ENCODE results near the gene FBXO41. TPM values are rescaled to one million over a fixed set of nuclear protein-coding genes. Genes with fewer than 3 reads are reported as not detected.

The FBXO41 gene
- total RNA-seq, 1 experiment from 2014 or later, result 4.8 TPM

DNA sequence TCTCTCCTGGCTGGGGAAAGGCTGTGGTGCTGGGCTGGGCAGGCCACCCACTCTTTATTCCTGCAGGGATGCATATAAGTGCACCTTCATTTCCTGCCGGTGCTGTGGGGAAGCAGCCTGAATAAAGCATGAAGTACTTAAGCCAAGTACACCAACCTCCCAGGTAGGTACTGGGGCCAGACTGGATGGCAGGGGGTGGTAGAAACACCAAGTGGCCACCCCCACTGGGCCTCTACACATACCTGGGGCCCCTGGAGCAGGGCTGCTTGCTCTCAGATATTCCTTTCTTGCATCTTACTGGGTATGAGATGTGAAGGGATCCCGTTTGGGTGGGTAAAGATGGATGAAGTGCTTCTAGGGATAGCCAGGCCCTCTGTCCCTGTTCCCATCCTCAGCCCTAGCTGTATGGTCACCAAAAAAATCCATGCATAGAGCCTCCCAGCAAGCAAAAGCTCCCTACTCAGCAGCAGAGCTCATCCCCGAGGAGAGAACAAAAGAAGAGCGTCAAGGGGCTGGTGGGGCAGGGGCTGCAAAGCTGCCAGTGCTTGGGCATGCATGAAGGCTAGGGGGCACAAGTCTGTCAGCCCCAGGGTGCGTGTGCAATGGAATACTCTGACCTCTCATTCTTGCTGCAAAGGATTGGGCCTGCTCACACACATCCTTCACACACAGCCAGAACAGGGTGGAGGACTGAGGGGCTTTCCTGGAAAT lies 28.2 kb downstream of the FBXO41 start:
- in situ Hi-C loops (cut with HindIII; ENCODE audit: low pct_unique_long_range_greater_than_20kb, low sequenced_read_pairs), result no loop called here
- no peak for DNase-seq (ENCODE audit: low read depth, low spot score)

DNA sequence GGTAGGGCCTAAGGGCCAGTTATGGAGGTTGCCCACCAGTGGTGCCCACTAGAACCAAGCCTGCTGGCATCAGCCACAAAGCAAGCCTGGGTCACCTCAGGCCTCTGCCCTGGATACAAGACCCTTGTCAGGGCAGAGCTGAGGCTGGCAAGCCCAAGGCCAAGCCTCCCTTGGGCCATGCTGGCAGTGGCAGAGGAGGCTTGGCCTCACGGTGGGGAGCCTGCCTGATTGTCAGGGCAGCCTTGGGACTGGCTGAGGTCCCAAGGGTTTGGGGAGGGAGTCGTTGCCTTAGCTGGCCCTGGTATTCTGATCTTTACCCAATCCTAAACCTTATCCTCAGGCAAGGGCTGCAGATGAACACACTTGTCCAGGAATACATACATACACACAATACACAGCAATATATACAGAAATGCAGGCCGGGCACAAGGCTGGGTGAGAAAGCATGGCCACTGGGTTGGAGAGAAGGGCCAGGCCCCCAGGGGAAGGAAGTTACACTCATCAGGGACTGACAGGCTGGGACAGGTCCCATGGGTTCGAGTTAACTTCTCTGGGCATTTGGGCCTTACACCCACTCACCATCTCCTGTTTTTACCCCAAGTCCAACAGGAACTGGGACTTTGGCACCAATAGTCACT lies 29.2 kb downstream of the FBXO41 start:
- DNase-seq (ENCODE audit: low read depth, low spot score), result no peak
- in situ Hi-C loops (cut with HindIII; ENCODE audit: low pct_unique_long_range_greater_than_20kb, low sequenced_read_pairs), result no loop called here

DNA sequence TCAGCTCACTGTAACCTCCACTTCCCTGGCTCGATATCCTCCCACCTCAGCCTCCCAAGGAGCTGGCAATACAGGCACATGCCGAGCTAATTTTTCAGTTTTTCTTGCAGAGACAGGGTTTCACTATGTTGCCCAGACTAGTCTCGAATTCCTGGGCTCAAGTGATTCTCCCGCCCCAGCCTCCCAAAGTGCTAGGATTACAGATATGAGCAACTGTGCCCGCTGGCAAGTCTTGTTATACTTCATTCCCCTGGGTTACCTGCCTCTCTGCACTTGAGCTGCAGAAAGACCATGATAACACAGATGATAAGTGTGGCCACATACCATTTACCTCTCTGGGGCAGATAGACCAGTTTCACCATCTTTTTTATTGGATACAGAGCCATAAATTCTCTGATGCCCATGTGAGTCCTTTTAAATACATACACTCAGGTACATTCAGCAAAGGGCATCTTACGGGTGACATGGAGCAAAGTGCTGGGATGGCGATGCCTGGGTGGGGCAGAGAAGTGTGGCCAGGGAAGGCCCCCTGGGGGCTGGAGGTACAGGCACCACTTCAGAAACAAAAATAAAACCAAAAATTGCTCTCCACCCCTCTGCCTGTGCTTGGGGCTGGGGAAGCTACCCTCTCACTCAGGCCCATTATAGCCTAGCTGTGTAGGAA lies 29.8 kb downstream of the FBXO41 start:
- in situ Hi-C loops (cut with HindIII; ENCODE audit: low pct_unique_long_range_greater_than_20kb, low sequenced_read_pairs), result no loop called here
- no peak for DNase-seq (ENCODE audit: low read depth, low spot score)

DNA sequence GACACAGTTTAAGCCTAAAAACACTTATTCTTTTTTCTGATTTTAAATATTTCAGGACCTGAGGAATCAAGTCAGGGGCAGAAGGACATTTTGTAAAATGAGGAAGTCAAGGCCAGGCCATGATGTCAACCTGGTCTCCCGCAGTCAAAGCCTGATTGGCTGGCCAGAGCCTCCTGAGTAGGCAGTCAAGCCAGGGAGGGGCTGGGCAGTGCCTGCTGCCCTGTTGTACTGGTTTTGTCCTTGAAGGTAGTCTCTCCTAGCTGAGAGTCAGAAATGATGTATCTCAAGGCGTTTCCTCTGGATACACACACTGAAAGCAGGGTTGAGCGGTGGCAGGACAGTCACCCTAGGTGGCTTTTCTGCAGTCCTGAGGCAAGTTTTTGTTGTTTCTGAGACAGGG lies 30.4 kb downstream of the FBXO41 start:
- DNase-seq (ENCODE audit: low read depth, low spot score), result no peak
- in situ Hi-C loops (cut with HindIII; ENCODE audit: low pct_unique_long_range_greater_than_20kb, low sequenced_read_pairs), result no loop called here

DNA sequence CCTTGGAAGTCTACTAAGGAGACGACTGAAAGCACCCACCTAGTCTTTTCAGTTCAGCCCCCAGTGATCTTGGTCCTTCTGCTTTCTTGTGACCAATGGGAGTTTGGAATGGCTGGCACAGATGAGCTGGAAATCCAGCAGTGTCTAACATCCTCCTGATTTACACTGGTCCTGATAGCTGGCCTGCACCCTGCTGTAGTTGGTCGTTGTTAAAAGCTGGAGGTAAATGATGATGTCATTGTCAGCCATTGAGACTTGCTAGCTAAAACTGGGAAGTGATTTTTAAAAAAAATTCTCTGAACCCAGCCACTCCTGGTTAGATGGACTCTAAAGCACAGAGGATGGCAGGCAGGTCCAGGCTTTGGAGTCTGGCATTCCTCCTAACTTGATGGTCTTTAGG lies 30.9 kb downstream of the FBXO41 start:
- no peak for DNase-seq (ENCODE audit: low read depth, low spot score)
- in situ Hi-C loops (cut with HindIII; ENCODE audit: low pct_unique_long_range_greater_than_20kb, low sequenced_read_pairs), result no loop called here

DNA sequence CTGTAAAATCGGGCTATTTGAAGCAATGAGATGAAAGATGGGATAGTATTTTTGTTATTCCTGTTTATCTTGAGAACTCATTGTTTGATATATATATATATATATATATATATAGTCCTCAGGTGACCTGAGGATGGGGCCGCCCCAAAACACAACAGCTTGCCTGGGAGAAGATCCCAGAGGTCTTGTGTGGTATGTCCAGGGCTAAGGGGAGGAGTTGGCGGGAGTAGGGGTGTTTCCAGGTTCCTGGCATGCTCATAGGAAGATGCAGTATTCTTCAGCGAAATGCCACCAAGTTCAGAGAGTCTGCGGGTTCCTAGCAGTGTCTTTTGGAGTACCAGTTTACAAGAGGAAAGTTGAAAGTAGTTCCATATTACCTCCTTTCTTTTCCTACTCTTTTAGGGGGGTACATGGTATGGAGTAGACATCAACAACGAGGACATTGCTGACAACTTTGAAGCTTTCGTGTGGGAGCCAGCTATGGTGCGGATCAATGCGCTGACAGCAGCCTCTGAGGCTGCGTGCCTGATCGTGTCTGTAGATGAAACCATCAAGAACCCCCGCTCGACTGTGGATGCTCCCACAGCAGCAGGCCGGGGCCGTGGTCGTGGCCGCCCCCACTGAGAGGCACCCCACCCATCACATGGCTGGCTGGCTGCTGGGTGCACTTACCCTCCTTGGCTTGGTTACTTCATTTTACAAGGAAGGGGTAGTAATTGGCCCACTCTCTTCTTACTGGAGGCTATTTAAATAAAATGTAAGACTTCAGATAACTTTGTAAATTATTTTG lies 31.8 kb downstream of the FBXO41 start:
- in situ Hi-C loops (cut with HindIII; ENCODE audit: low pct_unique_long_range_greater_than_20kb, low sequenced_read_pairs), result no loop called here

DNA sequence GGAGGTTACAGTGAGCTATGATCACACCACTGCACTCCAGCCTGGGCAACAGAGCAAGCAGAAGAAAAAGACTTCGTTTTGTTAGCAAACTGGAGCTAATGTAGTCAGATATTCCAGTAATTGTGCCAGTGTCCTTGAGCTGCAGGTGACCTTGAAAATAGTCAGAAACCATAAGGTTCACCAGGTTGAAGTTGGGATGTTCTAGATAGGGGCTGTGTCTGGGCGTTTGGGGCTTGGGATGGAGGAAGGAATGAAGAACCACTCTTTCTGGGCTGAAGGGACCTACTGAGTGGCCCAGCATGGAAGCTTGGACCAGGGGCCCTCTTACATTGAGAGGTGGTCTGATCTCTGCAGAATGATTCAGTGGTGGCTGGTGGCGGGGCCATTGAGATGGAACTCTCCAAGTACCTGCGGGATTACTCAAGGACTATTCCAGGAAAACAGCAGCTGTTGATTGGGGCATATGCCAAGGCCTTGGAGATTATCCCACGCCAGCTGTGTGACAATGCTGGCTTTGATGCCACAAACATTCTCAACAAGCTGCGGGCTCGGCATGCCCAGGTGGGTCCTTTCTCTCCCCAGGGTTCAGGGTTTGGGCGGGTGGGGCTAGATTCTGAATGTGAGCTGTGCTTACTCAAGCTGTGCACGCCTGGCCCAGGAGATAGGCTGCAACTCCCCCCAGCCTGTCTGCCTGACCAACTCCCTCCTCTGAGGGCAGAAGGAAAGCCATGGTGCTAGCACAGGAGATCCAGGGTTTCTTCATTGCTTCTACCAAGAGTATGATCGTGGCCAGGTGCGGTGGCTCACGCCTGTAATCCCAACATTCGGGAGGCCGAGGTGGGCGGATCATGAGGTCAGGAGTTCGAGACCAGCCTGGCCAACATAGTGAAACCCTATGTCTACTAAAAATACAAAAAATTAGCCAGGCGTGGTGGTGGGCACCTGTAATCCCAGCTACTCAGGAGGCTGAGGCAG lies 33.1 kb downstream of the FBXO41 start:
- in situ Hi-C loops (cut with HindIII; ENCODE audit: low pct_unique_long_range_greater_than_20kb, low sequenced_read_pairs), result no loop called here
- no peak for DNase-seq (ENCODE audit: low read depth, low spot score)

More for the DNA sequence above, 31.8 kb downstream of the FBXO41 start:
- no peak for DNase-seq (ENCODE audit: low read depth, low spot score)

DNA sequence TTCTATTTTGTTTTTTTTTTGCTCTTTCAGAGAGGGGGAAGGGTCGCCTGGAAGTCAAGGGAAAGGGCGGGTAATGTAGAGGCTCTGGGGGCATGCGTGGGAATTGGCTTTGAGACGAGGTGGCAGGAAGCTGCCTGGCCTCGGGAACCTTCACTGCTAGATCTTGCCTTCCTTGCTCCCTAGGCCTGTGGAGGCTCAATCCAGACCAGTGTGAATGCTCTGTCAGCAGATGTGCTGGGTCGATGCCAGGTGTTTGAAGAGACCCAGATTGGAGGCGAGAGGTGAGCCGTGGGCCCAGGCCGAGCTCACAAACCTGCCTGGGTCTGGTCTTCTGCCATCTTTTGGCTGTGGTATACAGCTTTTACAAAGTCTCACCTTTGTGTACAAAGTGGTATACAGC lies 34.6 kb downstream of the FBXO41 start:
- DNase-seq (ENCODE audit: low read depth, low spot score), result no peak
- in situ Hi-C loops (cut with HindIII; ENCODE audit: low pct_unique_long_range_greater_than_20kb, low sequenced_read_pairs), result no loop called here

DNA sequence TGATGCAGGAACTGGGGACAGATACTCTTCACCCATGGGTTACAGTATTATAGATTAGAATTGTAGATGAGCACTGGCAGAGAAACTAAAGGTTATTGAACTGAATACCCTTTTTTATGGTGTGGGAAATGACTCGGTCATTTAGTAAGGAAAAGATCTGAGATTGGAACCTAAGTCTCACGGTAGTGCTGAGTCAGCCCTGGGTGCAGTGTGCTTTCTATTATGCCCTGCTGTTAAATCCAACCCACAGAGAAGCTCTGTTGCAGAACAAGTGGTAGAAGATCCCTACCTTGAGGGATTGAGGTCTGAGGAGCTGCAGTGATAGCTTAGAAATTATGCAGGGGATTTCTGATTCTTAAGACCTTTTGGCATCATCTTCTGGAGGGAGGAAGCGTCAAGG lies 37.4 kb downstream of the FBXO41 start:
- no peak for DNase-seq (ENCODE audit: low read depth, low spot score)
- in situ Hi-C loops (cut with HindIII; ENCODE audit: low pct_unique_long_range_greater_than_20kb, low sequenced_read_pairs), result no loop called here

DNA sequence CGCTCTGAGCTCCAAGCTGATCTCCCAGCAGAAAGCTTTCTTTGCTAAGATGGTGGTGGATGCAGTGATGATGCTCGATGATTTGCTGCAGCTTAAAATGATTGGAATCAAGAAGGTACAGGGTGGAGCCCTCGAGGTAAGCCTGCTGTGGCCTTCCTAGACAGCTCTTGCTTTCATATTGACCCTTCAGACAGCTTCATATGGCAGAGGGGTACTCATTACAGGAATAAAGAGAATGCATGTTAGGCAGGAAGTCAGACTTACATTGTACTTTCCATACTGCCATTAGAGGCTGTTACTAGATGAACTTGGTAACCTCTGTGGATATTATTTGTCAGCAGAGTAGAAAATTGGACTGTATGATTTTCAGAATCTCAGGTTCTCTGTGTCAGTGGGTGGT lies 39.7 kb downstream of the FBXO41 start:
- no peak for DNase-seq (ENCODE audit: low read depth, low spot score)
- in situ Hi-C loops (cut with HindIII; ENCODE audit: low pct_unique_long_range_greater_than_20kb, low sequenced_read_pairs), result no loop called here

DNA sequence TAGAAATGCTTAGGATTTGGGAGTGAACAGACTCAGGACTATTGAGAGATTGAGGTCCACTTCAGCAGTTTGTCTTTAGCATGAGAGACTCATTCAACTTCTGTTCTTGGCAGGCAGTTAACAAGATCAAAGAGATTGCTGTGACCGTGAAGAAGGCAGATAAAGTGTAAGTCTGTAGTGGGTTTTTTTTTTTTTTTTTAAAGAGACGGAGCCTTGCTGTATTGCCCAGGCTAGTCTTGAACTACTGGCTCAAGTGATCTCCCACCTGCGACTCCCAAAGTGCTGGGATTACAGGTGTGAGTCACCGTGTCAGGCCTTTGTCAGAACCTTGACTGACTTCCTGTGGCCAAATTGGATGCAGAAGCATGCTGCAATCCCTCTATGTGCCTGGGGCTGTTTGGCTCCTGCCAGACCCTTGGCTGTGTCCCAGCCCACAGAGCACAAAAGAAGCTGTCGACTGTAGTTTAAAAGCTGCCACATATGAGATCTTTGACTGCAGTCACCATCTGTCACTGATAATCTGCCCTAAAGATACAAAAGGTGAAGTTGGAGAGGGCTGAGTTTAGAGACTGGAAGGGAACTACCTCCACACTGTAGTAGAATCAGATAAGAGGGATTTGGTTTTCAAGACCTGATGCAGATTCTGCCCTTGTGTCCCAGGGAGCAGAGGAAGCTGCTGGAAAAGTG lies 40.3 kb downstream of the FBXO41 start:
- DNase-seq (ENCODE audit: low read depth, low spot score), result peak; percentile 45
- in situ Hi-C loops (cut with HindIII; ENCODE audit: low pct_unique_long_range_greater_than_20kb, low sequenced_read_pairs), result no loop called here

DNA sequence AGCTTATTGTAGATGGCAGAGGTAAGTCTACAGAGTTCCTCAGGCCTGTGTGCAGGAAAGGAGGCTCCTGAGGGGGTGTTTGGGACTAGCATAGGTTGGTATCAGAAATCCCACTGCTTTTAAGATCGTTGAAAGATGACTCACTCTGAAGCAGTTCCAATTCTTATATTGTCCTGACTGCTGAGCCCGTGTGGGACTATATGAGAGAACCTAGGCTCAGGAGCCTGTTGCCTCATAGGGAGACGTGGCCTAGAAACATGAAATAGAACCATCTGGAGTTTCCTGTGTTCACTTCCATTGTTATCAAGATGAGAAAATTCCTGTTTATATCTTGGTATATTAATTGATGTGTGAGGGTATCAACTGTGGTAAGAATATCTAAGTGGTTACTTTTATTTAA lies 44.5 kb downstream of the FBXO41 start:
- in situ Hi-C loops (cut with HindIII; ENCODE audit: low pct_unique_long_range_greater_than_20kb, low sequenced_read_pairs), result no loop called here
- no peak for DNase-seq (ENCODE audit: low read depth, low spot score)

DNA sequence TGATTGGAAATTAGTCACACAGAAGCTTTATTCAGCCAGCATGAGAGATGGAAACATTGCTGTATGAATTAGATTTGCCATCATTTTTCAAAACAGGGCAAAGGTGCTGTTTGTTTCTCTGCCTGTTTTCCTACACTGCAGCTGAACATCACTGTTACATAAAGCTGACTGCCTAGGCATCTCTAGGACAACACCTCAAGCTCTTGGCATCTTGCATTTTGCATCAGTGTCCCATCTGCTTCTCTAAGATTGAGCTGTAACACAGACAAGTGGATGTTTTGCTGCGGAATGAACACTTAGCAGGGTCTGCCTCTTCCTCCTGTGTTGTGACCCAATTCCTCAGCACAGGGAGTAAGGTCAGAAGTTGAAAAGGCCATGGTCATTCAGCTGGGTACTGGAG lies 45.3 kb downstream of the FBXO41 start:
- in situ Hi-C loops (cut with HindIII; ENCODE audit: low pct_unique_long_range_greater_than_20kb, low sequenced_read_pairs), result no loop called here

DNA sequence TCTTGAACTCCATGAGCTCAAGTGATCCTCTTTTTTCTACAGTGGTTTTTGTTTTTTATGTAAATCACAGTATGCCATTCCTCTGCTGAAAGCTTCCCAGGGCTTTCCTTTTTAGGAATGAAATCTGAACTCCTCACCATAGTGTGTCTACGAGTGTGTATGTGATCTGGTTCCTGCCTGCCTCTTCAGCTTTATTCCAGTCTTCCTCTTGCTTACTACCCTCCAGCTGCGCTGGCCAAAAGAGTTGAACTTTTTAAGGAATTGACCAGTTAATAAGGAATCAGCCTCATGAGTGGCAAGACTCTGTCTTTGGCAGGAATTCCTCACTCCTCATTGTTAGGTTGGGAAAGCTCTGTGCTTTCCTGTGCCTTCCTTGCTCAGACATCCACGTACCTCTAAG lies 46.1 kb downstream of the FBXO41 start:
- no peak for DNase-seq (ENCODE audit: low read depth, low spot score)
- in situ Hi-C loops (cut with HindIII; ENCODE audit: low pct_unique_long_range_greater_than_20kb, low sequenced_read_pairs), result no loop called here

More for the DNA sequence above, 45.3 kb downstream of the FBXO41 start:
- DNase-seq (ENCODE audit: low read depth, low spot score), result no peak

DNA sequence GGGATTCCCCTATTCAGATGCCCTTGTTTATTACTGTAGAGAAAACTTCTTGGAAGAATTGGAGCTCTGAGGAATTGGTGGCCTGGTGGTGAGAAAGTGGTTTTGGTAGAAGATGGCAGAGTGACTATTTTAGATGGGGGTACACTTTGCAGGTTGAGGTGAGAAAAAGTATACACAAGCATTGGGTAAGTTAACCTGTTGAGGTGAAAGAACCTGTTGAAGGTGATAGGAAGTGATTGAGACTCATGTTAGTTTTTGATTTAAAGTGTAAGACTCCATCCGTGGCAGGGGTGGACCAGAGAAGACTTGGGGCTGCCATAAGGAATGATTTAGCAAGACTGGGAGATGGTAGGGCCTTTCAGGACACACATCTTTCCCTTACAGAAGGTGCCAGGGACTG lies 47.1 kb downstream of the FBXO41 start:
- in situ Hi-C loops (cut with HindIII; ENCODE audit: low pct_unique_long_range_greater_than_20kb, low sequenced_read_pairs), result no loop called here
- no peak for DNase-seq (ENCODE audit: low read depth, low spot score)

DNA sequence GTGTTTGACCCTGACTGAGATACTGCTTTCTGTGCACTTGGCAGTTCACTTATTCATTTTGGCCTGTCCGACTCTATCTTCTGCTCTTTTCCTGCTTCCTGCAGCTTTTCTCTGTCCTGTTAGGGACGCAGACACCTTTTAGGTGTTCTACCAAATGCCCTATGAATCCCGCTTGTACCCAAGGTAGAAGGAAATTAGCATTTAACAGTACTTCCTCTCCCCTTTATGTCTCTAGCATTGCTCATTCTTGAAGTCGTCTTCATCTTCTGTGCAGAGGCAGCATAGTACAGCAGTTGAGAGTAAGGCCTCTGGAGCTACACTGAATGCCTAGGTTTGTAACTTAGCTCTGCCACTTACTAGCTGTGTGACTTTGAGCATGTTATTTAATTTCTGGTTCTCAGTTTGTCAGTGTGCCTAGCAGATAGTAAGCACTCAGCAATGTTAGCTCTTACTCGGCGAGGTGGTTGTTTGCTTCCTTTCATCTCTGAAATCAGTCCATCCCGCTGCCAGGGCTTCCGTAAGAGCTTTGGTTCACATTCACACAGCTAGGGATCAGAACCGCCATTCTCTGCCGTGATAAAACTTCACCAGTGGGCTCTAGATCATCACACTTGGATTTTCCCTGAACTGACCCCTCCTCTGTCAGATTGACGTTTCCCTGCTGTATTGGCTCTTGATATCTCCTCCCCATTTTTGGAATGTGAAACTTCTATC lies 48.8 kb downstream of the FBXO41 start:
- in situ Hi-C loops (cut with HindIII; ENCODE audit: low pct_unique_long_range_greater_than_20kb, low sequenced_read_pairs), result no loop called here
- no peak for DNase-seq (ENCODE audit: low read depth, low spot score)

Measured in SK-MEL-5 (cell line).